Pulmonary artery endothelial cell (primary cell): Measurements from ENCODE around the gene DIPK1A. TPM values are rescaled to one million over a fixed set of nuclear protein-coding genes. Genes with fewer than 3 reads are reported as not detected.
"Not testable (repeated sequence)": the region's sequence is repeated elsewhere in the genome, so short reads cannot be mapped to it uniquely, and the experiment has no call there.

Experiments
- DNase-seq: peaks from one replicate; pipeline ENCODE4 v3.0.0-alpha.2; 2011; ENCODE audit warnings: low read depth, low spot score
- total RNA-seq: library from RNA; depleted of rRNA; stranded (reverse); fragments of >200 nt; gene quantifications from 2 replicates; pipeline ENCODE4 v1.2.3, GENCODE V29; 2014

The DIPK1A gene
- total RNA-seq, 1 donor from 2014 or later, result 0.33 TPM

- DNase-seq, result no peak
Measured at GRCh38 chr1:92980732-92981647, 19.7 kb upstream of the DIPK1A start.

DNA sequence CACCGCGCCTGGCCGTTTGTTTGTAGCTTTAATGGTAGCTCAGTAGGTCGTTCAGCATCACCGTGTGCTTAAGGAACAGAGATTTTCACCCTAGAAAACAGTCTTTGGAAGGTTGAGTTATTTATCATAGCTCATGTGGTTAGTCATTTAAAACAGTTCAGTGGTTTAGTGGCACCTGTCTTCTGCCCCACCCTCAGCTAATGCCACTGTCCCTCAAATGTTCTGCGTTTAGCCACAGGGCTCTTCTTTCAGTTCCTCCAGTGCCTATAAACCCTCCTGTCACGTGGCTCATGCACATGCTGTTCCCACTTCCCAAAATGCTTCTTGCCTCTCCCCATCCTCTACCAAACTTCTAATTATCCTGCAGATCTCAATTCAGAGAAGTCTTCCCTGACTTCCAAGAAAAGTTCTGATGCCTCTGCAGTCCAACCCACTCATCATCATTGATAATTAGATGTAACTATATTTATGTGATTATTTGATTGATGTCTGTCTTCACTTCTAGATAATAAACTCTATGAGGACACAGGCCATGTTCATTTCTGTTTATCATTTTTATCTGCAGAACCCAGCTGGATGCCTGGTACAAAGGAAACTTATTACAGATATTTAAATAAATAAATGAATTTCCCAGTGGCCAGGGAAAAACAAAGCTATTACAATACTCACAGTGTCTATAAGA is 14.4 kb upstream of the DIPK1A start:
- DNase-seq, result no peak

DNA sequence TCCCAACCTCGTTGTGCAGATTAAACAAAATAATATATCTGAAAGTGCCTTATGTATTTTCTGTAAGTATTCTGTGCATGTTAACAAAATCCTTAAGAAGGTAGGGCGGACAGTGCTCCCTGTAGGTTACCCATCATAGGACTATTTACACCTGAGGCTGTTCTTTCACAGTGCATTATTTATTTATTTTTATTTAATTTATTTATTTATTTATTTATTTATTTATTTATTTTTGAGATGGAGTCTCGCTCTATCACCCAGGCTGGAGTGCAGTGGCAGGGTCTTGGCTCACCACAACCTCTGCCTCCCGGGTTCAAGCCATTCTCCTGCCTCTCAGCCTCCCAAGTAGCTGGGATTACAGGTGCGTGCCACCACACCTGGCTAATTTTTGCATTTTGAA is 12.8 kb upstream of the DIPK1A start:
- not testable (repeated sequence) for DNase-seq

DNA sequence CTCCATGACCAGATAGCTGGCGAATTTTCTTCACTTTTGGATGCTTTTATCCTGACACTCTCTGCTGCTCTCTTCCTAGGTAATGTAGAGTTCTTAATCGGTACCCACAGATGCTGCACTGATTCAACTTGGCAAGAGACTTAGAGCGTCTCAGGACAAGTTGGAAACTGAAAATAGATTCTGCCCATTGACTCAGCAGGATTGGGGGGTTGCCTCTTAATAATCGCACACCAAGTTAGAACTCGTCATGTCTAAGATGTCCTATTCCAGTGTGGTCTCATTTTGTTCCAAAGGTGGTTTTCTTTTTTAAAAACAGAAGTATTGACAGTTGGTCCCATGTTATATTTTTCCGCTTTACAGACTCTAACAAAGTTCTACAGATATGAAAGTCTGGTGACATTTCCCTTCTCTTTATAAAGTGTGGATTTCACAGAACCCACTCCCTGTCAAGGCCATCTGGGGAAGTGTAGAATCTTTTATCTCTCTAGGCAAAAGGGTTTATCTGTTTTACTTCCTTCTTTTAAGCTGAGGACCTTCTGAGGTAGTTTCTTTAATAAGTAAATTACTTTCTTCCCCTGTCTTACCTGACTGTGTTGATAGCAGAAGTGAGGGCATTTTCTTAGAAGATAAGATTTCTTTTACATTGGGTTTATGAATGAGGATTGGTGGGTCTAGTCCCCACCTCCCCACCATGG is 12.1 kb upstream of the DIPK1A start:
- no peak for DNase-seq

- DNase-seq, result no peak
Measured at GRCh38 chr1:92972409-92973129, 11.3 kb upstream of the DIPK1A start.

- DNase-seq, result not testable (repeated sequence)
Measured at GRCh38 chr1:92971932-92972331, 10.7 kb upstream of the DIPK1A start.

DNA sequence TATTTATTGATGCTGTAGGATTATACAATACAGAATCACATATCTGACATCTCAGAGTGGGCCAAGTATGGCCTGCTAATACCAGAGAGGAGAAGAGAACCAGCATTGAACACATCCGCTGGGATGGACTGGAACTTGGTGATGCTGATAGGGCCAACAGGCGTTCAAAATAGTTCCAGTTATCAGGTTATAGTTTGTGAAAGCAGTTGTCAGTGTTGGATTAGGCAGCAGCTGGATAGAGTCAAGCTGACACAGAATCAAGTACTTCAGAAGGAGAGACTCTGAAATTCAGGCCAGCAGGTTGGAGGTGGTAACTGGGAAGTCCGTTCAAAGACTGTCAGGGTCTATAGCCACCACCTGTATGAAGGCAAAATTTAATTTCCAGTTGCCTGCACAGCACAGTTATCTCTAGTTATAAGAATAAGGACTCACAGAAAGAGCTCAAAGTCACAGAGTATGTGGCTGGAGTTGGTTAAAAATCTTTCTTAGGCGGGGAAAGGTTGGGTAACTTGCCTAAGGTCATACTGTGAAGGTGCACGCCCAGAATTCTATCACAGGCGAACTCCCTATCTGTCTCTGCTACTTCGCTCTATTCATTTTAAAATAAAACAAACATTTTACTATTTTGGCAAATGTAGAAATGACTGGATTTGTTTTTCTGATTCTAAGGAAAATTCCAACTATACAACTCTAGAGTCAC is 9.9 kb upstream of the DIPK1A start:
- DNase-seq, result no peak

GRCh38 chr1:92969517-92969916 is 8.3 kb upstream of the DIPK1A start:
- DNase-seq, result no peak

- no peak for DNase-seq
Measured at GRCh38 chr1:92968138-92969032, 7.1 kb upstream of the DIPK1A start.

- DNase-seq, result no peak
Measured at GRCh38 chr1:92964998-92965397, 3.7 kb upstream of the DIPK1A start.

- DNase-seq, result no peak
Measured at GRCh38 chr1:92964316-92964715, 3.1 kb upstream of the DIPK1A start.

DNA sequence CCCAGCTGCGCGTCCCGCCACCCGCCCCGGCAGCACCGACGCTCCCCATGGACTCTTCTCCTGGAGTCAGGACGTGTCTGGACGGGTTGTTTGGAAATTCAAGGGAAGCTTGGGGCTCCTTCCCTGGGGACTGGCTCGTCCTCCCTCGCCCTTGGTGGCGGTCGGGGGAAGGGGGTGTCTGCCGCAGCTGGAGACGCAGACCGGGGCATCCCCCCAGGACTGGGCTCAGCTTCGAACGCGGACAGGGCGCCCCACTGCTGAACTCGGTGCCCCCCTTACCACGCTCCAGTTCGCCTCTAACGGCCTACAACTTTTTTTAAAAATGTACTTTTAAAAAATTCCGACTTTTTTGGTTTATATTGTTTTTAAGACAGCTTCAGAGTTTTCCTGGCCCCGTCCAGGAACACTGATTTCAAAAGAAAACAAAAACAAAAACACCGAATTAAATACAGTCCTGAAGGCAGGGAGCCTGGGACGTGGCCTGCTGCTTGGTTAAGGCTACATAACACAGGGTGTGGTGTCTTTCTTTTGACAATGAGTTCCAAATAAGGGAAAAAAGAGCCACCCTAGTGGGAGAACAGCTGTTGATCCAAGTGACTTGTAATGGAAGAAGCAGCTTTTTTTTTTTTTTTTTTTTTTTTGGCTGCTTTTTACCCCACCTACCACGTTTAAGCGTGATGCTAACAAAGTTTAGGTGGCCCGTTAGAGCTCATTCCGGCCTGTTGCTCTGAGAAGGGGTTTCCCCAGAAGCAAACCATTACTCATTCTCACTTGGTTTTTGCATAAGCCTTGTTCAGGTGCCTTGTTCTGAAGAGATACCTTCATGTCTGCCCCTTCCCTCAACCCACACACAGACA is 862 bp upstream of the DIPK1A start:
- DNase-seq, result no peak

- peak; percentile 35 for DNase-seq
Measured at GRCh38 chr1:92960395-92961130, 699 bp downstream of the DIPK1A start.

DNA sequence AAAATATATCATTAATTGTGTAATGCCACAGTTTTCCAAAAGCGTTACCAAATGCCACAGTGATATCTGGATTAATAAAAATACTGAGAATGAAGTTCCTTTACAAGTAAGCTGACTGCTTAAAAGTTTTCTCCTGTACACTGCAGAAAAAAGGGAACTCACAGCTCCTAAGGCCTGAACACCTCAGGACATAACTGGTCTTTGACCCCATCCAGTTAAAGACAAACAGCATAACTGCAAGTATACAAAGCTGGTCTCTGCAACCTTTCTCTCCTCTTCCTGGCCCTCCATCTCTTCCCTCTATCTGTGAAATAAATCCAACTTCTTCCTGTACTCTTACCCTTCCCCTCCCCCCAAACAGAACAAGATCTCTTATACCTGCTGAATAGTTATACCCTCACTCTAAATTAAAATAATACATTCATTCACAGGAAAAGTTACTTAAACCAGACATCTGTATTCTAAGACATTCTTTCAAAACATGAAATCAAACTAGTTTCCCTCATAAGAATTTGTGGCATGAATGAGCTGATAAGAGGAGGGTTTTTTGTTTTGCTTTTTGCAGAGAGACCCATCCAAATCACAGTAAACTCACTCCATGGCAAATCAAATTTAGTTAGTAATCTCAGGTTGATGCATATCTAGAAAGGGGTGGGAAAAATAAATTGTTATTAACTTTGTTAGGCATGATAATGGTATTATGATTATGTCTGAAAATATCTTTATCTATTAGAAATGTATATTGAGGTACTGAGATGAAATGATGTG is 2.9 kb downstream of the DIPK1A start:
- no peak for DNase-seq

DNA sequence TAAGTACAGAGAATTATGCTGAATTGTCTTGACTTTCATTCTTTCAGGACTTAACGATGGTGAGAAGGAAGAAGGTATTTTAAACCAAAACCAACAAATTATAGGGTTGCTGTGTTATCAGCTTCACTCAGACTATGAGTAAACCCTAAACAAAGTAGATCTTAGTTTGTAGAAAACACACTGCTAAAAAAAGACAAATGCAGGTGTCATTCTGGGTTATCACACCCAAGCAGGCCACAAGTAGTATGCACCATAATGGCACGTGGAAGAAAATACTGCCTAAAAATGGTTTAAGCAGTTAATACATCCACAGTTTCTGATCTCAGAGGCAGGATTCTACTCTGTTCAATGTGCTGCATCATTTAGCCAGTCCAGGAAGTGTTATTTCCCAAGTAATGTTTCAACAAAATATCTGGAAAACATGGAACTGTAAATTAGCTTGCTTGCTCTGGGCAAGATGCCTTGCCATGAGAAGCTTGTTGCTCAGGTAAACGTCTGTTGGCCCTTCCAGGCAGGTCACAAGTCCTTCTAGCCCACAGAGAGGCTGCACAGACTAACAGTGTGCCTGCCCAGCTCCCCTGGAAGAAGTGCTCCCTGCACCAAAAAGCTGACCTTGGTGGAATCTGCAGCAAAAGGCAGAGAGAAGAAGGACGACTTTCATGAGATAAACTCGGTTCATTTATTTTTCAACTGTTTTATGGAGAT is 4.1 kb downstream of the DIPK1A start:
- no peak for DNase-seq

GRCh38 chr1:92956254-92957029 is 4.8 kb downstream of the DIPK1A start:
- DNase-seq, result no peak
